Measurements from ENCODE around the gene VPS52.

DNA sequence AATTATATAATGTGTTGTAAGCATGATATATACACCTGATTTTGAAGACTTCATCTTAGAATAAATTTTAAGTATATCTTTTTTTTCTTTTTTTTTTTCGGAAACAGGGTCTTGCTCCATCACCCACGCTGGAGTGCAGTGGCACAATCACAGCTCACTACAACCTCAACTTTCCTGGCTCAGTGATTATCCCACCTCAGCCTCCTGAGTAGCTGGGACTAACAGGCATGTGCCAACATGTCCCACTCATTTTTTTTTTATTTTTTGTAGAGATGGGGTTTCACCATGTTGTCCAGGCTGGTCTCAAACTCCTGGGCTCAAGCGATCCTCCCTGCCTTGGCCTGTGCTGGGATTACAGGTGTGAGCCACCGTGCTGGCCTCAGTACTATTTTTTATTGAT lies 17.1 kb downstream of the VPS52 start:
- TF ChIP-seq, protein P1, sequence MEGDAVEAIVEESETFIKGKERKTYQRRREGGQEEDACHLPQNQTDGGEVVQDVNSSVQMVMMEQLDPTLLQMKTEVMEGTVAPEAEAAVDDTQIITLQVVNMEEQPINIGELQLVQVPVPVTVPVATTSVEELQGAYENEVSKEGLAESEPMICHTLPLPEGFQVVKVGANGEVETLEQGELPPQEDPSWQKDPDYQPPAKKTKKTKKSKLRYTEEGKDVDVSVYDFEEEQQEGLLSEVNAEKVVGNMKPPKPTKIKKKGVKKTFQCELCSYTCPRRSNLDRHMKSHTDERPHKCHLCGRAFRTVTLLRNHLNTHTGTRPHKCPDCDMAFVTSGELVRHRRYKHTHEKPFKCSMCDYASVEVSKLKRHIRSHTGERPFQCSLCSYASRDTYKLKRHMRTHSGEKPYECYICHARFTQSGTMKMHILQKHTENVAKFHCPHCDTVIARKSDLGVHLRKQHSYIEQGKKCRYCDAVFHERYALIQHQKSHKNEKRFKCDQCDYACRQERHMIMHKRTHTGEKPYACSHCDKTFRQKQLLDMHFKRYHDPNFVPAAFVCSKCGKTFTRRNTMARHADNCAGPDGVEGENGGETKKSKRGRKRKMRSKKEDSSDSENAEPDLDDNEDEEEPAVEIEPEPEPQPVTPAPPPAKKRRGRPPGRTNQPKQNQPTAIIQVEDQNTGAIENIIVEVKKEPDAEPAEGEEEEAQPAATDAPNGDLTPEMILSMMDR (IDR thresholded peaks at IDR 0.05 in 2 of 3, conservative IDR thresholded peaks at IDR 0.05 in 1 of 3; ENCODE audit: borderline replicate concordance in 1 of 3, insufficient read depth in 1 of 3, low read depth in 2 of 3, low read length in 2 of 3): no peak
- TF ChIP-seq YY1 (IDR thresholded peaks at IDR 0.05; ENCODE audit: extremely low read depth, insufficient replicate concordance, low read depth, low read length): no peak
- TF ChIP-seq RAD21 (IDR thresholded peaks at IDR 0.05; ENCODE audit: low read depth): no peak
- no peak for TF ChIP-seq CEBPB (IDR thresholded peaks at IDR 0.05; ENCODE audit: low read depth)
- no peak for TF ChIP-seq ZFX (IDR thresholded peaks at IDR 0.05)

Data from HCT116 (cell line).